ENCODE results near the gene EPB41L2. TPM values are rescaled to one million over a fixed set of nuclear protein-coding genes. Genes with fewer than 3 reads are reported as not detected.
A peak's percentile ranks its signal among the peaks of the same experiment; 100 is the strongest.

The EPB41L2 gene
- total and polyA plus RNA-seq, 2 experiments from 2014 or later: 76.2 to 91.7 TPM

GRCh38 chr6:130852844-130853554, 210.0 kb downstream of the EPB41L2 start:
- H3K27me3 Mint-ChIP-seq (ENCODE audit: insufficient read depth, low read depth, poor library complexity): no peaks in the 10 kb centered on the region
- Histone ChIP-seq H3K4me1 (ENCODE audit: insufficient read depth) (peaks cover 21% of the 10 kb centered on the region), H3K4me2 (peak overlapping the region; percentile 43; the same call in 1 of the 2 replicates), H3K9me2 (ENCODE audit: insufficient read depth) (no peaks in the 10 kb centered on the region; the same call in 1 of the 2 replicates), H3K36me3 (ENCODE audit: insufficient read depth) (no peaks in the 10 kb centered on the region), H2AFZ (no peak overlapping the region), H3F3A (replicated peaks; ENCODE audit: low read depth) (no peaks in the 10 kb centered on the region), H4K20me1 (replicated peaks; ENCODE audit: insufficient read depth) (no peaks in the 10 kb centered on the region), H3K27ac (ENCODE audit: low read depth) (no peak overlapping the region), H3K79me2 (replicated peaks; ENCODE audit: insufficient read depth) (no peaks in the 10 kb centered on the region), H3K4me3 (no peak overlapping the region), H3K27me3 (ENCODE audit: insufficient read depth) (no peaks in the 10 kb centered on the region)
- peak; percentile 19; the same call in 2 of the 3 replicates for ATAC-seq
- H3K4me1 Mint-ChIP-seq: peaks cover 30% of the 10 kb centered on the region
- TF ChIP-seq JUNB (IDR thresholded peaks at IDR 0.05; ENCODE audit: unreplicated experiment) (no peak), NANOG (IDR thresholded peaks at IDR 0.05; ENCODE audit: borderline replicate concordance) (no peak), ZNF114 (CRISPR knock-in tag; IDR thresholded peaks at IDR 0.05) (no peak), ZNF331 (CRISPR knock-in tag; IDR thresholded peaks at IDR 0.05; ENCODE audit: low read depth) (no peak), CREB1 (CRISPR knock-in tag; IDR thresholded peaks at IDR 0.05; ENCODE audit: low read depth) (no peak), EZH2 (IDR thresholded peaks at IDR 0.05; ENCODE audit: low read depth, unreplicated experiment) (no peak), EZH2phosphoT487 (IDR thresholded peaks at IDR 0.05; ENCODE audit: unreplicated experiment) (no peak), ETS1 (IDR thresholded peaks at IDR 0.05) (no peak), STAT1 (IDR thresholded peaks at IDR 0.05; ENCODE audit: unreplicated experiment) (no peak), POLR2AphosphoS5 (IDR thresholded peaks at IDR 0.05; ENCODE audit: low read depth) (no peak)
- TF ChIP-seq, protein P1, sequence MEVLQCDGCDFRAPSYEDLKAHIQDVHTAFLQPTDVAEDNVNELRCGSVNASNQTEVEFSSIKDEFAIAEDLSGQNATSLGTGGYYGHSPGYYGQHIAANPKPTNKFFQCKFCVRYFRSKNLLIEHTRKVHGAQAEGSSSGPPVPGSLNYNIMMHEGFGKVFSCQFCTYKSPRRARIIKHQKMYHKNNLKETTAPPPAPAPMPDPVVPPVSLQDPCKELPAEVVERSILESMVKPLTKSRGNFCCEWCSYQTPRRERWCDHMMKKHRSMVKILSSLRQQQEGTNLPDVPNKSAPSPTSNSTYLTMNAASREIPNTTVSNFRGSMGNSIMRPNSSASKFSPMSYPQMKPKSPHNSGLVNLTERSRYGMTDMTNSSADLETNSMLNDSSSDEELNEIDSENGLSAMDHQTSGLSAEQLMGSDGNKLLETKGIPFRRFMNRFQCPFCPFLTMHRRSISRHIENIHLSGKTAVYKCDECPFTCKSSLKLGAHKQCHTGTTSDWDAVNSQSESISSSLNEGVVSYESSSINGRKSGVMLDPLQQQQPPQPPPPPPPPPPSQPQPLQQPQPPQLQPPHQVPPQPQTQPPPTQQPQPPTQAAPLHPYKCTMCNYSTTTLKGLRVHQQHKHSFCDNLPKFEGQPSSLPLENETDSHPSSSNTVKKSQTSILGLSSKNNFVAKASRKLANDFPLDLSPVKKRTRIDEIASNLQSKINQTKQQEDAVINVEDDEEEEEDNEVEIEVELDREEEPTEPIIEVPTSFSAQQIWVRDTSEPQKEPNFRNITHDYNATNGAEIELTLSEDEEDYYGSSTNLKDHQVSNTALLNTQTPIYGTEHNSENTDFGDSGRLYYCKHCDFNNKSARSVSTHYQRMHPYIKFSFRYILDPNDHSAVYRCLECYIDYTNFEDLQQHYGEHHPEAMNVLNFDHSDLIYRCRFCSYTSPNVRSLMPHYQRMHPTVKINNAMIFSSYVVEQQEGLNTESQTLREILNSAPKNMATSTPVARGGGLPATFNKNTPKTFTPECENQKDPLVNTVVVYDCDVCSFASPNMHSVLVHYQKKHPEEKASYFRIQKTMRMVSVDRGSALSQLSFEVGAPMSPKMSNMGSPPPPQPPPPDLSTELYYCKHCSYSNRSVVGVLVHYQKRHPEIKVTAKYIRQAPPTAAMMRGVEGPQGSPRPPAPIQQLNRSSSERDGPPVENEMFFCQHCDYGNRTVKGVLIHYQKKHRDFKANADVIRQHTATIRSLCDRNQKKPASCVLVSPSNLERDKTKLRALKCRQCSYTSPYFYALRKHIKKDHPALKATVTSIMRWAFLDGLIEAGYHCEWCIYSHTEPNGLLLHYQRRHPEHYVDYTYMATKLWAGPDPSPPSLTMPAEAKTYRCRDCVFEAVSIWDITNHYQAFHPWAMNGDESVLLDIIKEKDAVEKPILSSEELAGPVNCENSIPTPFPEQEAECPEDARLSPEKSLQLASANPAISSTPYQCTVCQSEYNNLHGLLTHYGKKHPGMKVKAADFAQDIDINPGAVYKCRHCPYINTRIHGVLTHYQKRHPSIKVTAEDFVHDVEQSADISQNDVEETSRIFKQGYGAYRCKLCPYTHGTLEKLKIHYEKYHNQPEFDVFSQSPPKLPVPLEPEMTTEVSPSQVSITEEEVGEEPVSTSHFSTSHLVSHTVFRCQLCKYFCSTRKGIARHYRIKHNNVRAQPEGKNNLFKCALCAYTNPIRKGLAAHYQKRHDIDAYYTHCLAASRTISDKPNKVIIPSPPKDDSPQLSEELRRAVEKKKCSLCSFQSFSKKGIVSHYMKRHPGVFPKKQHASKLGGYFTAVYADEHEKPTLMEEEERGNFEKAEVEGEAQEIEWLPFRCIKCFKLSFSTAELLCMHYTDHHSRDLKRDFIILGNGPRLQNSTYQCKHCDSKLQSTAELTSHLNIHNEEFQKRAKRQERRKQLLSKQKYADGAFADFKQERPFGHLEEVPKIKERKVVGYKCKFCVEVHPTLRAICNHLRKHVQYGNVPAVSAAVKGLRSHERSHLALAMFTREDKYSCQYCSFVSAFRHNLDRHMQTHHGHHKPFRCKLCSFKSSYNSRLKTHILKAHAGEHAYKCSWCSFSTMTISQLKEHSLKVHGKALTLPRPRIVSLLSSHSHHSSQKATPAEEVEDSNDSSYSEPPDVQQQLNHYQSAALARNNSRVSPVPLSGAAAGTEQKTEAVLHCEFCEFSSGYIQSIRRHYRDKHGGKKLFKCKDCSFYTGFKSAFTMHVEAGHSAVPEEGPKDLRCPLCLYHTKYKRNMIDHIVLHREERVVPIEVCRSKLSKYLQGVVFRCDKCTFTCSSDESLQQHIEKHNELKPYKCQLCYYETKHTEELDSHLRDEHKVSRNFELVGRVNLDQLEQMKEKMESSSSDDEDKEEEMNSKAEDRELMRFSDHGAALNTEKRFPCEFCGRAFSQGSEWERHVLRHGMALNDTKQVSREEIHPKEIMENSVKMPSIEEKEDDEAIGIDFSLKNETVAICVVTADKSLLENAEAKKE (CRISPR knock-in tag; IDR thresholded peaks at IDR 0.05): no peak
- TF ChIP-seq, protein P2, sequence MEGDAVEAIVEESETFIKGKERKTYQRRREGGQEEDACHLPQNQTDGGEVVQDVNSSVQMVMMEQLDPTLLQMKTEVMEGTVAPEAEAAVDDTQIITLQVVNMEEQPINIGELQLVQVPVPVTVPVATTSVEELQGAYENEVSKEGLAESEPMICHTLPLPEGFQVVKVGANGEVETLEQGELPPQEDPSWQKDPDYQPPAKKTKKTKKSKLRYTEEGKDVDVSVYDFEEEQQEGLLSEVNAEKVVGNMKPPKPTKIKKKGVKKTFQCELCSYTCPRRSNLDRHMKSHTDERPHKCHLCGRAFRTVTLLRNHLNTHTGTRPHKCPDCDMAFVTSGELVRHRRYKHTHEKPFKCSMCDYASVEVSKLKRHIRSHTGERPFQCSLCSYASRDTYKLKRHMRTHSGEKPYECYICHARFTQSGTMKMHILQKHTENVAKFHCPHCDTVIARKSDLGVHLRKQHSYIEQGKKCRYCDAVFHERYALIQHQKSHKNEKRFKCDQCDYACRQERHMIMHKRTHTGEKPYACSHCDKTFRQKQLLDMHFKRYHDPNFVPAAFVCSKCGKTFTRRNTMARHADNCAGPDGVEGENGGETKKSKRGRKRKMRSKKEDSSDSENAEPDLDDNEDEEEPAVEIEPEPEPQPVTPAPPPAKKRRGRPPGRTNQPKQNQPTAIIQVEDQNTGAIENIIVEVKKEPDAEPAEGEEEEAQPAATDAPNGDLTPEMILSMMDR (conservative IDR thresholded peaks at IDR 0.05; ENCODE audit: low read depth in 2 of 2): no peak
- TF ChIP-seq, protein P3, sequence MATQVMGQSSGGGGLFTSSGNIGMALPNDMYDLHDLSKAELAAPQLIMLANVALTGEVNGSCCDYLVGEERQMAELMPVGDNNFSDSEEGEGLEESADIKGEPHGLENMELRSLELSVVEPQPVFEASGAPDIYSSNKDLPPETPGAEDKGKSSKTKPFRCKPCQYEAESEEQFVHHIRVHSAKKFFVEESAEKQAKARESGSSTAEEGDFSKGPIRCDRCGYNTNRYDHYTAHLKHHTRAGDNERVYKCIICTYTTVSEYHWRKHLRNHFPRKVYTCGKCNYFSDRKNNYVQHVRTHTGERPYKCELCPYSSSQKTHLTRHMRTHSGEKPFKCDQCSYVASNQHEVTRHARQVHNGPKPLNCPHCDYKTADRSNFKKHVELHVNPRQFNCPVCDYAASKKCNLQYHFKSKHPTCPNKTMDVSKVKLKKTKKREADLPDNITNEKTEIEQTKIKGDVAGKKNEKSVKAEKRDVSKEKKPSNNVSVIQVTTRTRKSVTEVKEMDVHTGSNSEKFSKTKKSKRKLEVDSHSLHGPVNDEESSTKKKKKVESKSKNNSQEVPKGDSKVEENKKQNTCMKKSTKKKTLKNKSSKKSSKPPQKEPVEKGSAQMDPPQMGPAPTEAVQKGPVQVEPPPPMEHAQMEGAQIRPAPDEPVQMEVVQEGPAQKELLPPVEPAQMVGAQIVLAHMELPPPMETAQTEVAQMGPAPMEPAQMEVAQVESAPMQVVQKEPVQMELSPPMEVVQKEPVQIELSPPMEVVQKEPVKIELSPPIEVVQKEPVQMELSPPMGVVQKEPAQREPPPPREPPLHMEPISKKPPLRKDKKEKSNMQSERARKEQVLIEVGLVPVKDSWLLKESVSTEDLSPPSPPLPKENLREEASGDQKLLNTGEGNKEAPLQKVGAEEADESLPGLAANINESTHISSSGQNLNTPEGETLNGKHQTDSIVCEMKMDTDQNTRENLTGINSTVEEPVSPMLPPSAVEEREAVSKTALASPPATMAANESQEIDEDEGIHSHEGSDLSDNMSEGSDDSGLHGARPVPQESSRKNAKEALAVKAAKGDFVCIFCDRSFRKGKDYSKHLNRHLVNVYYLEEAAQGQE (IDR thresholded peaks at IDR 0.05; ENCODE audit: unreplicated experiment): no peak
- DNase-seq (ENCODE audit: low spot score): no peak
- H3K36me3 Mint-ChIP-seq (ENCODE audit: low read depth): peaks cover 6% of the 10 kb centered on the region; the same call in 1 of the 3 replicates
- no peak overlapping the region for H3K4me3 Mint-ChIP-seq
- no peak overlapping the region for H3K27ac Mint-ChIP-seq
- H3K9me3 Mint-ChIP-seq: no peaks in the 10 kb centered on the region

All from GM23338 (cell line).